HK-2 (cell line): ENCODE measurements around the gene PRPSAP1.
"Not testable (repeated sequence)": the region's sequence is repeated elsewhere in the genome, so short reads cannot be mapped to it uniquely, and the experiment has no call there.

ENCODE experiments used
- DNase-seq: peaks from one replicate; pipeline ENCODE4 v3.0.0-alpha.2; 2018; ENCODE audit not compliant: unreplicated experiment

Gene PRPSAP1

GRCh38 chr17:76327696-76328095, 26.0 kb downstream of the PRPSAP1 start:
- no peak for DNase-seq

- DNase-seq, result no peak
Observed at GRCh38 chr17:76326306-76326705, 27.4 kb downstream of the PRPSAP1 start.

GRCh38 chr17:76318586-76318985, 35.1 kb downstream of the PRPSAP1 start:
- DNase-seq, result no peak

GRCh38 chr17:76317535-76317934, 36.2 kb downstream of the PRPSAP1 start:
- DNase-seq, result no peak

GRCh38 chr17:76314392-76315227, 39.1 kb downstream of the PRPSAP1 start:
- DNase-seq, result no peak

GRCh38 chr17:76312735-76313134, 41.0 kb downstream of the PRPSAP1 start:
- DNase-seq, result no peak

- DNase-seq, result no peak
Observed at GRCh38 chr17:76309461-76309860, 44.3 kb downstream of the PRPSAP1 start.

GRCh38 chr17:76307966-76308338, 45.8 kb downstream of the PRPSAP1 start, which contains the start of gene QRICH2:
QRICH2 (minus strand) TSS chr17:76308276; CDS start chr17:76307998, 278 bp downstream.
- DNase-seq, result no peak

- no peak for DNase-seq
Observed at GRCh38 chr17:76307299-76307965, 46.3 kb downstream of the PRPSAP1 start.

GRCh38 chr17:76305135-76305454, 48.6 kb downstream of the PRPSAP1 start:
- DNase-seq, result not testable (repeated sequence)

- no peak for DNase-seq
Observed at GRCh38 chr17:76304226-76305134, 49.2 kb downstream of the PRPSAP1 start.

GRCh38 chr17:76297436-76297835, 56.3 kb downstream of the PRPSAP1 start:
- no peak for DNase-seq

- DNase-seq, result no peak
Observed at GRCh38 chr17:76296889-76297288, 56.8 kb downstream of the PRPSAP1 start.

GRCh38 chr17:76296186-76296585, 57.5 kb downstream of the PRPSAP1 start:
- no peak for DNase-seq

- no peak for DNase-seq
Observed at GRCh38 chr17:76293106-76293505, 60.6 kb downstream of the PRPSAP1 start.

- no peak for DNase-seq
Observed at GRCh38 chr17:76292567-76292966, 61.1 kb downstream of the PRPSAP1 start.

GRCh38 chr17:76281573-76282371, 71.9 kb downstream of the PRPSAP1 start:
- DNase-seq, result no peak

- no peak for DNase-seq
Observed at GRCh38 chr17:76280650-76281049, 73.1 kb downstream of the PRPSAP1 start.

- DNase-seq, result no peak
Observed at GRCh38 chr17:76279742-76280287, 73.9 kb downstream of the PRPSAP1 start.

- DNase-seq, result peak; percentile 86
Observed at GRCh38 chr17:76278952-76279741, 74.6 kb downstream of the PRPSAP1 start.
